HG02981 (cell line): ENCODE results near the gene SPAG4.

Experiments
- ATAC-seq: cut with Tn5 transposase; IDR thresholded peaks from one replicate; pipeline ENCODE4 v1.9.1; 2021; ENCODE audit warnings: mild to moderate bottlenecking, moderate library complexity; ENCODE audit not compliant: unreplicated experiment

The SPAG4 gene

DNA sequence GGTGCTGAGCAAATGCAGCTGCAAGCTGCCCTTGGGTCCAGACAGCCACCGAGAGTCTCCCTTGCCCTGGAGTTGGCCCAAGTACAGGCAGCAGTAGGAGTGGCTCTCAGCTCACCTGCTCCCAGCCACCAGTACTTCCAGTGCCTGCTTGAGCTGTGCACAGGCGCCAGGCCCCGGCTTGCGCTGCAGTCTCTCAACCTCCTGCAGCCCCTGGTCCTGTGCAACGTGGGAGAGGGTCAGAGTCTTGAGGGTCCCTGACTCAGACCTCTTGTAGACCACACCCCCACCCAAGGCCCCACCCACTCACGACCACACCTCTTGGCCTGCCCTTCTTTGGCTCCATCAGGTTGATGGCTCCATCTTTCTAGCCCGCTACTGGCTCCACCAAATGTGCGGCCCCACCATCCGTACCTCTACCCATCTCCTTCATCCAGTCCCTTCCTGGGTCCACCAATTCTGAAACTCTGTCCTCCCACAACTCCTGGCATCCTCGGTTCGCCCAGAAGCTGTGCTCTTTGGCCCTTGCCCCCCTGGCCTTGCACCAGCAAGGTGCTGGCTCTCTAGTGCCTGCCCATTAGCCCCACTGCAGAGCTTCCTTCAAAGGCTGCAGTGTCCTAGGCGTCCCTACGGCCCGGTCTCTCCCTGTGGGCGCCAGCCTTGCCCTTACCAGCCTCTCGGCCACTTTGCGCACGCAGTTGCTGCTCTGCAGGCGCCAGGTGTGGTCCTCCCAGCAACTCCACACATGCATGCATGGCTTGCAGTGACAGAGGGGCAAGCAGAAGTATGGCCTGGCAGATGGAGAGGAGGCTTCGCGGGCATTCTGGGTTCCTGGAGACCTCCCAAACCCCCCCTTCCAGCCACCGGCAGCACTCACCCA lies 16.5 kb upstream of the SPAG4 start:
- no peak for ATAC-seq

DNA sequence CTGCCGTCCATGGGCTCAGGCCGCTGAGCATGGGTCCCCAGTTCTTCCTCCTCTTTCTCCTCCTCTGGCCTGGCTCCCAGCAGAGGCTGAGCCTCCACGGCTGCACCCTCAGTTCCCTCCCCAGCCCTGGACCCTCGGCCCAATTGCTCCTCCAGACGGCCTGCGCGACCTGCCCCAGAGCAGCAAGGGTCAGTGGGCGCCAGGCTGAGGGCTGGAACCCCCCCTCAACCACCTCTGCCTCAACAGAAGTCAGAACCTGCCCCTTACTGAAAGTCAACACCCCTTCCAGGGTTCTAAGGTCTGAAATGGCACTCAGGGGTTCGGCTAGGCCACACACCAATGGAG lies 15.9 kb upstream of the SPAG4 start:
- ATAC-seq, result no peak

DNA sequence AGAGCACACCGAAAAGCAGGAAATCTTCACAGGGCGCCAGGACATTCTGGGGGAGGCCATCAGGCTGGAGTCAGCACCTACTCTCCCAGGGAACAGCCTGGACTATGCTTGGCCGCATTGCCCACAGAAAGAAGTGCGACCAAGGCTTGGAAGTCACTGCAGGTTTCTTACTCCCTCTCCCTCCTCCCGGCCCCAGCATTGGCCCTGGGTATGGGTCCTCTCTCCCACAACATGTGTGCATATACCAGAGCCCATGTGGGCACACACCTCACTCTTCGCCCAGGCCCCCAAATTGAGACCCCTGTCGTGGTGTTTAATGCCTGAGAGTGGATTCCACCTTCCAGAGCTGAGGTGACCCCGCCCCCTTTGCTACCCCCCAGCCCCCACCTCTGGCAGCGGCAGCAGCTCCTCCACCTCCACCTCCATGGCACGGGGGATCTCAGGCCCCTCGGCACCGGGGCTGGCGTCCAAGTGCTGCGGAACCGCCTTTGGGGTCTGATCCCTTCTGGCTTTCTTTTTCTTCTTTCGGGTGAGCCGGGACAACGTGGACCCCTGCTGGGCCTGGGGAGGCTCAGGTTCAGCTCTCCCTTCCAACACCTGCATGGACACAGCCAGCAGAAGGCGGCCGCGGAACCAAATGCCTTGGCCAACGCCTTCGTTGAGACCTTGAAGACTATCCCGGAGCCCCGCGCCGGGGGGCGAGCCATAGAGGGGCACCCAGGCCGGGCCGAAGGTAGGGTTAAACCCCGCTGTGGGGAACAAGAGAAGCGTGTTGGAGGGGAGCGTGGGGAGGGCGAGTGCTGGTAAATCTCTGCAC lies 15.2 kb upstream of the SPAG4 start:
- ATAC-seq, result no peak

DNA sequence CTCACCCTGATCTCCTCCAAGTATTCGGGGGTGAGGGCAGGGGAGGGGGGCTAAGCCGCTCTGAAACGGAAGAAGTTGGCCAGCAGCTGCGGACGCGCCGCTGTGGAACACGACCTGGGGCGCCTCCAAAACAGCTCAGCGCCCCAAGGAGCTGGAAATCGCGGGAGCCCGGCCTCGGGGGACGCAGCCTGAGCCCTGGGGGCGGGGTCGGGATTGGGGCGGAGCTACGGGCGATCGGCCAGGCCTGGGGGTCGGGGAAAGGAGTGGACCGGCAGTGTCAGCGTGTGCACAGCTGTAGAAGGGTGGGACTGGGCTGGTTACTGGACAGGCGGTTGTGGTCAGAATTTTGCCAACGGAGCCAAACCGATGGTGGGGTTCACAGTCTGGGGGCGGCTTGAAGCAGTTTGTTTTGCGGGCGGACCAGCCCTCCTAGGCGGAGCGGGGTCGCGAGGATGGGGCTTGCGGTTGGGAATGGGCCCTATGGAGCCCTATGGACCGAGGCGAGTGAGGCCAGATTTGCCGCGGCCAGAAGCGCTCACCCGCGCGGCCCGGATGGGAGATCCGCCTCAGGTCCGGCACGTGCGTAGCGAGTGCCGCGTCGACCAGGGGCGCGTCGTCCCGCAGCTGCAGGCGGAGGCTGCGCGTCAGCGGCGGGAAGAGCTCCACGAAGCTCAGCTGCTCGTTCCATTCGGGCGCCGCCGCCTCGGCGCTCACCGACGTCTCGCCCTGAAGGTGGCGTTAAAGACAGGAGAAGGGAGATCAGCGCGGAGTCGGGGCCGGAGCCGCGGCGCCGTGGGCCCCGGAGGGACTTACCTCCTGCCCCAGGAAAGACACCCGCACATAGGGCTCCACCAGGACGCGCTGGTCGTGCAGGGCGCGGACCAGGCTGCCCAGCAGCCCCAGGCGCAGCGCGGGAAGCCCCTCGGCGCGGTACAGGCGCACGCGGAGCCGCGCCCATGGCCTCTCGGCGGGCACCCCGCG lies 14.3 kb upstream of the SPAG4 start:
- ATAC-seq, result no peak

DNA sequence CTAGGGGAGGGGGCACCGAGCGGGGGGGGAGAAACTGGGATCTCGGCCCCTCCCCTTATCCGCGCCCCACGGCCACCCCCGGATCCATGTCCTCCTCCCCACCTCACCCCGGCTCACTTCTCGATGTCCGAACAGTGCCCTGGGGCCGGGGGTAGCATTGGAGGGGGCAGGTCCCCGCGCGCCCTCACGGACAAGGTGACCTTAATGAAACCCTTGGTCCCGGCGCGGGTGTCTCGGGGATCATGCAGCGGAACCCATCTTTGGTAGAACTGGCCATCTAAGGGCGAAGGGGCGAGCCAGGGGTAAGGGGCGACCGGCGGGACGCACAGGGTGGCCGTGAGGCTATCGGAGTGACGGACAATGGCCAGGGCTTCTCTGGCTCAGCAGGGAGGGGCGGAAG lies 13.6 kb upstream of the SPAG4 start:
- no peak for ATAC-seq

DNA sequence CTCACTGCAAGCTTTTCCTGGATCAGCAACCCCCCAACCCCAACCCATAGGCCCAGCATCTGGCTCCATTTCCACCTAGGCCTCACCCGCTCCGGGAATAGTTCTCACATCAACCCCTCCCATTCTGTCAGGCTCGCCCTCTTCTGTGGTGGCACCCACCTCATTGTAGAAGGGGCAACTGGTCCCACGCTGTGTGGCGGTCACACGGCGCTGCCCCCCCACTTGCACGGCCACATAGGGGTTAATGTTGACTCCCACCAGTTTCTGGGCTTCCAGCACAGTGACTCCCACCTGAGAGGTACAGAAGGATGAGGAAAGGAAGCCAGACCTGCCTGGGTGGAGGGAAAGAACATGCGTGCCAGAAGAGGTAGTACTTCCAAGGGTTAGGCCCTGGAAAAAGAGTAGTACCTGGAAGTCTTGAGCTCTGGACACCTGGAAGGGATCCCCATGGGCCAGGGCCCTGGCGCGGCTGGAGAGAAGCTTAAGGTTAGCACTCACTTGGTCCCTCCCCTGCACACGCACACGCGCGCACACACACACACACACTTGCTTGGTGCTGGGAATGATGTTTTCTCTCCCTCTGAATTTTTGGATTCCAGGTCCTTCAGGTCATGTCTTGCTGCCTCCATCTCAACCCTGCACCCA lies 12.7 kb upstream of the SPAG4 start:
- no peak for ATAC-seq

DNA sequence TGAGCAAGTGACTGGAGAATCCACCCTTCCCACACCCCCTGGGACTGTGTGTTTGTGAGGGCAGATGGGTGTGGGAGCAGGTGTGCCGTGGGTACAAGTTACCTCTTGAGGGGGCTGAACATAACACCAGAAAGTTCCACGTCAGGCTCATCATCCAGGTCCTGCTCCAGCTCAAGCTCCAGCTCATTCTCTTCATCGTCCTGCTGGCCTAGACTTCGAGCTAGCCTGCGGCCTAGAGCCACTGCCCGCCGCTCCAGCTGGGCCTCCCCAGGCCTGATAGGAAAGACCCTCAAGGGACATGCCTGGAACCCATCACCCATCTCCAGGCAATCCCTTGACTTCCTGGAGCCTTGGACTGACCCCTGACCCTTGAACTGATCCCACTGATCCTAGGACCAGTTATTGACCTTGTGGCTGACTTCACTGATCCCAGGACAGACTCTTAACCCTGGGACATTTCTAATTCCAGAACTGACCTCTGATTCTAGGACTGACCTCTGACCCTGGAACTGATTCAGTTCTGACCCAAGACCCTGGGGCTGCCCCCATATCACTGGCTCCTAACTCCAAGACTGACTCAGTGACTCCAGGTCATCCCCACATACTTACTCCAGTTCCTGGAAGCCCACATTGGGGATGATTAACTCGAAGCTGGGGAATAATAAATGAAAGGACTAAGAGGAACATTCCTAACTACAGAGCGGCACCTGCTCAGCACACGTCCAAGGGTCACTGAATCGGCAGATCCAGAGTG lies 11.8 kb upstream of the SPAG4 start:
- ATAC-seq, result no peak

DNA sequence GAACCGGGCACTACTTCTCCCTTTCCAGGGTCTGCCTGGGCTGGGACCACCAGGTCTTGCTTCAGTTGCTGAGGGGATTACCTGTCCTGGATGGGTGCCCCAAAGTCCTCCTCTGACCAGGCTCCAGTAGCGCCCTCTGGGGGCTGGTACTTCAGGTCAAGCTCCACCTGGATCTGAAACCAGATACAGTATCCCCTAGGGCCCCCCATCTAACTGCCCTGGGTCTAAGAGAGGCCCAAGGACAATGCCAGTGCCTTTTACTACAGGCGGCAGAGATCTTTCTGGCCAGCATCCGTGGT lies 11.2 kb upstream of the SPAG4 start:
- no peak for ATAC-seq

DNA sequence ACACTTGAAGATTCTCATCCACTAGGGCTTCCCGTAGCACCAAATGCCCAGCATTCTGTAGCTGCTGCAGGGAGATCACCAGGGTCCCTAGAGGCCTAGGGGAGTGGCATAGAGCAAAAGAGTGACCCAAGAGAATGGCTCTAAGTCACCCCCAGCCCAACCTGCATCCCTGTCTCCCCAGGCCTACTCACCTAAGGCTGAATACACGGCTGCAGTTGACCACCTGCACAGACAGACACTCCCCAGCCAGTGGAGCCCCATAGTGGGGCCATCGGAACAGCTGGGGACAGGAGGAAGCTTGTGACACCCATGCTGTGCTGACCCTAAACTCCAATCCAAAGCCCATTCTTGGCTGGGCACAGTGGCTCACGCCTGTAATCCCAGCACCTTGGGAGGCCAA lies 9.5 kb upstream of the SPAG4 start:
- no peak for ATAC-seq

DNA sequence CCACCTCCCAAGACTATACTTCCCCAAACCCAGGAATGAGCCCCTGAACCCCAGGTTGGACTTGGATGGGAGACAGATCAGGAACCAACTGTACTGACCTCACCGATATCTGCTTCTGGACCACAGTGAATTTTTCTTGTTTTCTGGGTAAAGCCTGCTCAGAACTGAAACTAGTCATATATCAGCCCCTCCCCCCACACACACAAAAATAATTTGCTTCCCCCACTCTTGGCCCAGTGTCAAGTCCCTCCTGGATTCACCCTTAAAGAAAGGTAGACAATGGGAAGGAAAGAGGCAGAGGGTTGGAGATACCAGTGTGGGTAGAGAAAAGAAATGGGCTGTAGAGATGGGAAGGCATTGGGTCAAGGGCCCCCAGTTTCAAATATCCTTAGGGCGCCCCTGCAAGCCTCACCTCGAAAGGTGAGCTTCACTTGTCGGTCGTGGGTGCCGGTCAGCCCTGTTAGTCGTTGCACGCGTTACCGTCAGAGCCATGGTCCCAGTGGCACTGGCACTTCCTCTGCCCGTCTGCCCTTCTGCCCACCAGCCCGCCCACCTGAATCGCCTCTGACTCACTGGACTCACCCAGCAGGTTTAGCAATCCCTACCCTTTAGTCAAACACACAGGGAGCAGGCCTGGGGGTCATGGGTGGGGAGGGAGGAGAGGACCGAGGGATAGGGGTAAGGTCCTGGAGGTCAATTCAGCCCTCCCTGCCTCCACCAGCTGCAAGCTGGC lies 8.5 kb upstream of the SPAG4 start:
- no peak for ATAC-seq

DNA sequence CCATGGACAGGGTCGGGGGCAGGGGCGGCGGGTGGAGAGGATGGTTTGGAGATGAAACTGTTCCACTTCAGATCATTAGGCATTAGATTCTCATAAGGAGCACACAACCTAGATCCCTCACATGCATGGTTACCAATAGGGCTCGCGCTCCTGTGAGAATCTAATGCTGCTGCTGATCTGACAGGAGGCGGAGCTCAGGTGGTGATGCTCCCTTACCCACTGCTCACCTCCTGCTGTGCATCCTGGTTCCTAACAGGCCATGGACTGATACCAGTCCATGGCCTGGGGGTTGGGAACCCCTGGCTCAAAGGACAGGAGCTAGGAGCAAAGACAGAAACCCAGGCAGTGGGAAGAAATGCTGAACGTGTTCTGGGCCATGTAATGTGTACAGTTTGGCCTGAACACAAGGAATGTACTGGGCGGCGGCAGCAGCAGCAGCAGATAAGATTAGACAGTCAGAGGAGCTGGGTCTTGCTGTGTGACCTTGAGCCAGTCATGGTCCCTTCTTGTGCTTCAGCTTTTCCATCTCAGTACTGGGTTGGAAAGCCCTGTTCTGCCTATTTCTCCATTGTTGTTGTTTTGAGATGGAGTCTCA lies 4.7 kb upstream of the SPAG4 start:
- no peak for ATAC-seq

DNA sequence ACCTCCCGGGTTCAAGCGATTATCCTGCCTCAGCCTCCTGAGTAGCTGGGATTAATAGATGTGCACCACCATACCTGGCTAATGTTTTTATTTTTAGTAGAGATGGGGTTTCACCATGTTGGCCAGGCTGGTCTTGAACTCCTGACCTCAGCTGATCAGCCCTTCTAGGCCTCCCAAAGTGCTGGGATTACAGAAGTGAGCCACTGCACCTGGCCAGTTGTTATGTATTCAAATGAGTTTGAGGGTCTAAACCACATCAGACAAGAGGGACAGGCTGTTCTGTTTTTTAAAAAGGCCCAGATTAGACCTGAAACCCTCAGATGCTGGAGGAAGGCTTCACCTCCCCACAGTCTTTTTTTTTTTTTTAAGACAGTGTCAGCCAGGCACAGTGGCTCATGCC lies 4.1 kb upstream of the SPAG4 start:
- no peak for ATAC-seq

DNA sequence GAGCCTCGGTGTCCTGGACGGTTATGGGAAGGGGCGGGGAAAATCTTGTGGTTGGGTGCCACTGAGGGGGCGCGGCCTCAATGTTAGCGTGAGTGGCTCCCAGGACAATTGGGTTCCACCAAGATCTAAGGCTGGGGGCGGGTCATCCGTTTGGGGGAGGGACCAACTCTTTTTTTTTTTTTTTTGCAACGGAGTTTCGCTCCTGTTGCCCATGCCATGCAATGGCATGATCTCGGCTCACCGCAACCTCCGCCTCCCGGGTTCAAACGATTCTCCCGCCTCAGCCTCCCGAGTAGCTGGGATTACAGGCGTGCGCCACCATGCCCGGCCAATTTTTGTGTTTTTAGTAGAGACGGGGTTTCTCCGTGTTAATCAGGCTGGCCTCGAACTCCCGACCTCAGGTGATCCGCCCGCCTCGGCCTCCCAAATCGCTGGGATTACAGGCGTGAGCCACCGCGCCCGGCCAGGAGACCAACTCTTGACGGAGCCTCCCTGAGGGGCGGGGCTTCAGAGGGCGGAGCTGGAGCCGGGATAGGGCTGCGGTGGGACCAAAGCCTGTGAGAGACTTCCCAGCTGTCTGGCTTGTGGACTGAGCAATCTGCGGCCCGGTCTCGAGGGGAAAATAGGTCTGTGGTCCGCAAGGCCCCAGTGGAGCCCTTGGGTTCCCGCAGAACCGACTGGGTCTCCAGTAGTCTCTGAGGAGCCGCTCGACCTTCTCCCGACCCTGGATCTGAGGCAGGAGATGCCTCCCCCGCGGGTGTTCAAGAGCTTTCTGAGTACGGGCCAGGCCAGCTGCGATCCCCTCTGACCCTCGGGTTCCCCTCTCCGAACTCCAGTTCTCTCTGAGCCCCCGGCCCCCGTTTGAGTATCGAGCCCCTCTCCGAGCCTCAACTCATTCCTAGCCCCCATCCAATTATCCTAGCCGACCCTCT lies 1.1 kb downstream of the SPAG4 start:
- ATAC-seq, result no peak

DNA sequence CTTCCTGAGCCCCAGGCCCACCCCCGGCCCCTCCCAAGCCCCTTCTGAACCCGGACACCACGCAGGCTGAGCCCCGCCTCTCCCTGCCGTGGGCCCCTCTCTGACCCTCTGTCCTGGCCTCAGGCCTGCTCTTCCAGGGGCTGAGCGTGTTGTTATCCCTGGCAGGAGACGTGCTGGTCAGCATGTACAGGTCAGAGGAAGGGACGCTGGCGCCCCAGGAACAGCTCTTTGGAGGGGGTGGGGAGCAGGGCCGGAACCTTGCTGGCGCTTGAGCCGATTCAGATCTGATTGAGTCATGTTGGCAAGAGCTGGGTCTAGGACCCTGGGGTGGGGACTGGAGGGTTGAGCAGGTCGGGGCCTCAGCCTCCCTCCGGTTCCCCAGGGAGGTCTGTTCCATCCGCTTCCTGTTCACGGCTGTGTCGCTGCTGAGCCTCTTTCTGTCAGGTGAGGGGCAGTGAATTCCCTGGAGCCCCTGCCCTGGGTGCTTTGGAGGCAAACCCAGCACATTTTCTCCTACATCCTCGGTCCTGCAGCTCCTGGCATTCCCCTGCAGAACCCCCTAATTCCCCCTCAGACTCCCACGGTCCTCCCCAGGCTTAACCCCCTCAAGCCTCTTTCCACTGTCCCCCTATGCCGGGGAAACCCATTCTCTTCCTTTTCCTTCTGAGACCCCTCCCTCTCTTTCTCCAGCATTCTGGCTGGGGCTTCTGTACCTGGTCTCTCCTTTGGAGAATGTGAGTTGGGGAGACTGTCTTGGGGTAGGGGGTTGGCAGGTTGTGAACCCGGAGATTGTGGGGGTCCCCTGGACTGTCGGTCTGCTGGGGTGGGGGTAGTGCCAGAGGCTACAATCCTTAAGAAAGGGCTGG lies 2.0 kb downstream of the SPAG4 start:
- no peak for ATAC-seq

DNA sequence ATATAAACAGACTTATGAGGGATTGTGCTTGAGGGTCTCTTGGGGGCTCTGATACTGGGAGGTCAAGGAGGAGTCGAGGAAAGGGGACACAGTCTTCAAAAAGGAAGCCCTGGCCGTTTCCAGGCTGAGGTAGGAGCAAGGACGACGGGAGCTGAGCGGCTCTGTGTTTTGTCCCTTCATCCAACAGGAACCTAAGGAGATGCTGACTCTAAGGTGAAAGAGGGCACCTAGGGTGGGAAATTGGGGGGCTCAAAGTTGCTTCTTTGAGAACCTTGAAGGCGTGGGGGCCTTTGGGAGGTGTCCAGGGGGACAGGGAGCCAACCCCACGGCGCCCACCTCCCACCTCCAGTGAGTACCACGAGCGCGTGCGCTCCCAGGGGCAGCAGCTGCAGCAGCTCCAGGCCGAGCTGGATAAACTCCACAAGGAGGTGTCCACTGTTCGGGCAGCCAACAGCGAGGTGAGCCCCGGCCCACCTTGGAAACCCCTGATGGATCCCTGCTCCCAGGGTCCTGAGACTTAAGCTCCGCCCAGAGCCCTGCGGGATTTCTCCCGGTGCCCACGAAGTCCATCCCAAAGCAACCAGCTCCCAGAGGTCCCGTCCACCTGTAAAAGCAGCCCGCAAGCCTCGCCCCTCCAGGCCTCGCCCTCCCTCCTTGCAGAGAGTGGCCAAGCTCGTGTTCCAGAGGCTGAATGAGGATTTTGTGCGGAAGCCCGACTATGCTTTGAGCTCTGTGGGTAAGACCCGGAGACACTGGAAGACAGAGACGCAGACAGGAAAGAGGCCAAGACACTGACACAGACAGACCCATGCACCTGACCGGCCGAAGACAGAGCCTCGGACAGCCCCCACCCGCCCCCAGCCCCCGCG lies 2.9 kb downstream of the SPAG4 start:
- ATAC-seq, result no peak
